H1 (cell line): ENCODE measurements around the gene GZMM. TPM values are rescaled to one million over a fixed set of nuclear protein-coding genes. Genes with fewer than 3 reads are reported as not detected.

ENCODE experiments used
- CTCF ChIA-PET: fragments of 300-600 bp; sonication (Branson Sonifier 250); formaldehyde crosslinking; loops from one replicate; lab custom pipeline; 2021; ENCODE audit not compliant: partially characterized antibody; lab: Charles Lee
- POLR2A ChIA-PET: fragments of 300-600 bp; sonication (Branson Sonifier 250); formaldehyde crosslinking; loops from one replicate; lab custom pipeline; 2021; ENCODE audit warnings: inconsistent platforms; ENCODE audit not compliant: partially characterized antibody; lab: Charles Lee
- DNase-seq, 2 experiments: peaks; one replicate each; pipeline versions ENCODE4 v3.0.0 to v3.0.0-alpha.2; 2010 to 2022; ENCODE audit warnings: low spot score in 2 of 2, low read depth in 1 of 2, mixed read lengths in 1 of 2
- FAIRE-seq: peaks from 2 replicates; lab custom pipeline; 2011; peaks lifted over from hg19 to GRCh38; lab: Jason Lieb, UNC
- H2AFZ ChIP-seq: 2 replicates; pipeline ENCODE4 v1.8.1; 2012; ENCODE audit warnings: low read length, inconsistent platforms
- H2AK5ac ChIP-seq: 2 replicates; pipeline ENCODE4 v1.6.1; 2013; ENCODE audit warnings: low read depth, low read length
- H2BK120ac ChIP-seq: replicated peaks from 2 replicates; pipeline ENCODE3; 2013; ENCODE audit warnings: low read depth, low read length, inconsistent platforms
- H2BK12ac ChIP-seq: 2 replicates; pipeline ENCODE4 v1.6.1; 2013; ENCODE audit warnings: low read depth, low read length
- H2BK15ac ChIP-seq: 2 replicates; pipeline ENCODE4 v1.6.1; 2013; ENCODE audit warnings: low read length
- H2BK20ac ChIP-seq: 2 replicates; pipeline ENCODE4 v1.6.1; 2013; ENCODE audit warnings: low read length
- H2BK5ac ChIP-seq: 2 replicates; pipeline ENCODE4 v1.6.1; 2013; ENCODE audit warnings: low read depth, low read length
- H3K14ac ChIP-seq: 2 replicates; pipeline ENCODE4 v1.6.1; 2013; ENCODE audit warnings: inconsistent platforms; ENCODE audit not compliant: insufficient read length
- H3K18ac ChIP-seq: 2 replicates; pipeline ENCODE4 v1.6.1; 2013; ENCODE audit warnings: low read length; ENCODE audit errors: extremely low read depth
- H3K23ac ChIP-seq: 2 replicates; pipeline ENCODE4 v1.6.1; 2013; ENCODE audit warnings: inconsistent platforms; ENCODE audit not compliant: insufficient read length
- H3K23me2 ChIP-seq: 2 replicates; pipeline ENCODE4 v1.6.1; 2013; ENCODE audit warnings: low read depth, low read length
- H3K27ac ChIP-seq: 2 replicates; pipeline ENCODE4 v1.6.1; 2011; ENCODE audit warnings: low read depth, low read length, inconsistent platforms
- H3K27me3 ChIP-seq, 4 experiments: replicated peaks in 1 of 4; 1 replicate in 1 of 4; 2 replicates in 3 of 4; pipeline versions ENCODE4 v1.6.1 to v1.8.1; 2011 to 2013; ENCODE audit warnings: low read length in 3 of 4, mild to moderate bottlenecking in 3 of 4, inconsistent platforms in 2 of 4, mixed read lengths in 2 of 4, moderate library complexity in 1 of 4; ENCODE audit not compliant: control insufficient read depth in 3 of 4, insufficient read depth in 3 of 4; ENCODE audit errors: extremely low read depth in 1 of 4
- H3K36me3 ChIP-seq, 4 experiments: 2 replicates each; pipeline versions ENCODE4 v1.6.1 to v1.8.1; 2011 to 2013; ENCODE audit warnings: mild to moderate bottlenecking in 4 of 4, low read length in 3 of 4, moderate library complexity in 2 of 4, control low read depth in 1 of 4, inconsistent platforms in 1 of 4; ENCODE audit not compliant: insufficient read depth in 4 of 4, control insufficient read depth in 2 of 4
- H3K4ac ChIP-seq: replicated peaks from 2 replicates; pipeline ENCODE3; 2013; ENCODE audit warnings: low read length, low read depth, mixed read lengths, inconsistent platforms; ENCODE audit not compliant: insufficient read length
- H3K4me1 ChIP-seq, 4 experiments: replicated peaks in 1 of 4; 1 replicate in 1 of 4; 2 replicates in 3 of 4; pipeline versions ENCODE4 v1.6.1 to v1.8.1; 2011 to 2013; ENCODE audit warnings: low read length in 3 of 4, inconsistent platforms in 2 of 4, mixed read lengths in 1 of 4; ENCODE audit not compliant: insufficient read depth in 4 of 4, control insufficient read depth in 3 of 4
- H3K4me2 ChIP-seq, 2 experiments: 2 replicates each; pipeline versions ENCODE4 v1.6.1 to v1.8.1; 2011 to 2013; ENCODE audit warnings: low read depth in 2 of 2, low read length in 2 of 2, control low read depth in 1 of 2, inconsistent platforms in 1 of 2, mild to moderate bottlenecking in 1 of 2; ENCODE audit not compliant: insufficient read depth in 1 of 2
- H3K4me3 ChIP-seq, 4 experiments: fragments of 200-600, 300-600 bp in 1 of 4; sonication (generic), shearing (Covaris generic), sonication (Bioruptor Twin) in 1 of 4; 2 replicates each; pipeline versions ENCODE4 v1.5.1 to v1.8.1; 2011 to 2016; ENCODE audit warnings: low read length in 4 of 4, low read depth in 3 of 4, control low read depth in 2 of 4, inconsistent platforms in 2 of 4, mild to moderate bottlenecking in 2 of 4, mixed read lengths in 1 of 4, moderate library complexity in 1 of 4; ENCODE audit not compliant: insufficient read depth in 2 of 4; ENCODE audit errors: extremely low read depth in 1 of 4
- H3K56ac ChIP-seq: replicated peaks from 2 replicates; pipeline ENCODE3; 2013; ENCODE audit warnings: low read depth, mild to moderate bottlenecking, mixed read lengths, low read length, inconsistent platforms; ENCODE audit not compliant: insufficient read length
- H3K79me1 ChIP-seq: 2 replicates; pipeline ENCODE4 v1.6.1; 2013; ENCODE audit warnings: low read depth, low read length, control low read depth
- H3K79me2 ChIP-seq, 2 experiments: 2 replicates each; pipeline versions ENCODE4 v1.6.1 to v1.8.1; 2012 to 2013; ENCODE audit warnings: low read length in 2 of 2, mild to moderate bottlenecking in 2 of 2, inconsistent platforms in 1 of 2; ENCODE audit not compliant: insufficient read depth in 2 of 2, control insufficient read depth in 1 of 2
- H3K9ac ChIP-seq, 4 experiments: replicated peaks in 1 of 4; 1 replicate in 1 of 4; 2 replicates in 3 of 4; pipeline versions ENCODE4 v1.6.1 to v1.8.1; 2011 to 2013; ENCODE audit warnings: low read depth in 3 of 4, low read length in 3 of 4, control low read depth in 2 of 4, mild to moderate bottlenecking in 2 of 4, moderate library complexity in 2 of 4, inconsistent platforms in 1 of 4; ENCODE audit errors: extremely low read depth in 1 of 4
- H3K9me3 ChIP-seq, 2 experiments: 2 replicates each; pipeline versions ENCODE4 v1.6.1 to v1.8.1; 2012 to 2013; ENCODE audit warnings: mild to moderate bottlenecking in 2 of 2, moderate library complexity in 2 of 2, control low read depth in 1 of 2, inconsistent platforms in 1 of 2, low read depth in 1 of 2, low read length in 1 of 2, mixed read lengths in 1 of 2; ENCODE audit not compliant: insufficient read depth in 2 of 2
- H4K20me1 ChIP-seq, 2 experiments: replicated peaks in 1 of 2; 2 replicates each; pipeline versions ENCODE3 to v1.8.1; 2011 to 2013; ENCODE audit warnings: inconsistent platforms in 2 of 2, low read length in 2 of 2, mild to moderate bottlenecking in 1 of 2; ENCODE audit not compliant: insufficient read depth in 2 of 2, control insufficient read depth in 1 of 2
- H4K5ac ChIP-seq: 2 replicates; pipeline ENCODE4 v1.6.1; 2013; ENCODE audit warnings: low read length, low read depth, mixed read lengths, inconsistent platforms; ENCODE audit not compliant: insufficient read length
- H4K8ac ChIP-seq: 2 replicates; pipeline ENCODE4 v1.8.0; 2013; ENCODE audit warnings: mild to moderate bottlenecking, moderate library complexity, low read length, inconsistent platforms; ENCODE audit not compliant: insufficient read depth; ENCODE audit errors: extremely low read depth
- H4K91ac ChIP-seq: replicated peaks from 2 replicates; pipeline ENCODE3; 2013; ENCODE audit warnings: low read length, mixed read lengths, inconsistent platforms; ENCODE audit not compliant: insufficient read length
- CBX8 ChIP-seq: fragments of 300-800, 300-1000 bp; sonication (generic); IDR thresholded peaks from 2 replicates; pipeline ENCODE4 v1.7.1; 2016; ENCODE audit warnings: low read depth, low read length, borderline replicate concordance
- CHD2 ChIP-seq: IDR thresholded peaks from 2 replicates; pipeline ENCODE4 v1.6.1; 2012; ENCODE audit warnings: low read length, improper control_type of control experiment
- E2F6 ChIP-seq: IDR thresholded peaks from 2 replicates; pipeline ENCODE4 v1.6.1; 2012; ENCODE audit warnings: inconsistent platforms
- HDAC2 ChIP-seq, 2 experiments: fragments of 300-600 bp in 1 of 2; sonication (generic) in 1 of 2; IDR thresholded peaks; 2 replicates each; pipeline ENCODE4 v1.6.1; 2011 to 2012; ENCODE audit warnings: low read depth in 2 of 2, low read length in 2 of 2, mild to moderate bottlenecking in 2 of 2, moderate library complexity in 2 of 2, borderline replicate concordance in 1 of 2, inconsistent platforms in 1 of 2
- JUND ChIP-seq: IDR thresholded peaks from 2 replicates; pipeline ENCODE4 v1.6.1; 2011; ENCODE audit warnings: mild to moderate bottlenecking, improper control_type of control experiment, low read length
- NANOG ChIP-seq: IDR thresholded peaks from 2 replicates; pipeline ENCODE4 v1.6.1; 2011; ENCODE audit warnings: low read length, low read depth, mild to moderate bottlenecking, inconsistent platforms; ENCODE audit not compliant: insufficient read depth, poor library complexity, severe bottlenecking
- NRF1 ChIP-seq: IDR thresholded peaks from 2 replicates; pipeline ENCODE4 v1.6.1; 2011; ENCODE audit warnings: mild to moderate bottlenecking, low read depth, low read length, improper control_type of control experiment
- POU5F1 ChIP-seq: IDR thresholded peaks from 2 replicates; pipeline ENCODE4 v1.6.1; 2011; ENCODE audit warnings: low read depth, mild to moderate bottlenecking, low read length, moderate library complexity
- RAD21 ChIP-seq, 2 experiments: IDR thresholded peaks in 1 of 2; conservative IDR thresholded peaks in 1 of 2; 2 replicates each; pipeline ENCODE4 v1.6.1; 2011; ENCODE audit warnings: low read depth in 2 of 2, low read length in 2 of 2, improper control_type of control experiment in 1 of 2, inconsistent platforms in 1 of 2, mild to moderate bottlenecking in 1 of 2, moderate library complexity in 1 of 2
- RNF2 ChIP-seq: fragments of 200-900, 300-1000 bp; sonication (generic); IDR thresholded peaks from 2 replicates; pipeline ENCODE4 v1.7.1; 2016; ENCODE audit warnings: borderline replicate concordance, low read depth, mild to moderate bottlenecking, antibody characterized with exemption, low read length; ENCODE audit not compliant: poor library complexity, severe bottlenecking; ENCODE audit errors: missing control alignments
- SRF ChIP-seq: IDR thresholded peaks from 2 replicates; pipeline ENCODE4 v1.6.1; 2011; ENCODE audit warnings: mild to moderate bottlenecking, low read depth, low read length, moderate library complexity
- WGBS, 2 experiments: shearing (Covaris generic) in 1 of 2; methylation state at CpG; one replicate each; pipeline versions ENCODE4 v1.1.6 to v1.1.7; 2013 to 2015; ENCODE audit warnings: low lambda C conversion rate in 2 of 2, mixed read lengths in 2 of 2, inconsistent platforms in 1 of 2, low coverage in 1 of 2, missing lambda C conversion rate in 1 of 2; ENCODE audit not compliant: insufficient replicate concordance in 2 of 2, insufficient coverage in 1 of 2, insufficient read length in 1 of 2; ENCODE audit errors: extremely low coverage in 1 of 2, missing lambda C conversion rate in 1 of 2; 5-methylcytosine and 5-hydroxymethylcytosine counted together
- polyA plus RNA-seq, 7 experiments: library from polyadenylated mRNA; depleted of rRNA in 3 of 7; stranded (reverse) in 5 of 7; unstranded in 2 of 7; fragments of >200 nt in 5 of 7; fragments of 200-250 nt in 2 of 7; gene quantifications; 1 replicate in 5 of 7; 2 replicates in 1 of 7; 4 replicates in 1 of 7; pipeline versions ENCODE4 v1.2.1 to v1.2.3, GENCODE V29; 2011 to 2013; ENCODE audit warnings: missing spikeins in 2 of 7, mixed read lengths in 2 of 7
- total RNA-seq: library from RNA; stranded (reverse); fragmentation: NEBNext Ultra II Directional; extraction: Animal tissue kit (Norgen Biotek cat#: 25700); gene quantifications from 2 replicates; pipeline ENCODE4 v1.2.1, GENCODE V29; 2021

GZMM gene
- total and polyA plus RNA-seq, 2 of the 8 experiments (the other 6 are each of a cell fraction or from before 2014, with no cell fraction given), result 0.09 to 0.32 TPM

GRCh38 chr19:558770-559439 lies 15.1 kb downstream of the GZMM start:
- no peak overlapping the region for H4K8ac ChIP-seq
- no peak for FAIRE-seq
- H3K4ac ChIP-seq, result no peak overlapping the region
- no peak for TF ChIP-seq JUND
- no peak for TF ChIP-seq NRF1
- no peak for TF ChIP-seq RAD21 (IDR thresholded peaks at IDR 0.05 in 1 of 2, conservative IDR thresholded peaks at IDR 0.05 in 1 of 2; ENCODE audit: low read depth in 2 of 2, low read length in 2 of 2)
- TF ChIP-seq HDAC2 (IDR thresholded peaks at IDR 0.05; ENCODE audit: borderline replicate concordance in 1 of 2, low read depth in 2 of 2, low read length in 2 of 2), result no peak
- TF ChIP-seq SRF, result no peak
- no peak for TF ChIP-seq E2F6
- TF ChIP-seq CBX8, result no peak
- no peak for TF ChIP-seq NANOG
- no peak for TF ChIP-seq CHD2
- no peak for TF ChIP-seq RNF2
- TF ChIP-seq POU5F1, result no peak
- TF ChIP-seq, all 59 proteins: peak for 0
- ChIA-PET POLR2A (interaction anchor here (0.6 to 7.1 kb wide), 8 partner anchors 9 to 40 kb away, joined by 3 to 38 read pairs (median 4); partner anchors contain the start of gene BSG), CTCF (interaction anchor here (0.5 to 1.0 kb wide), 2 partner anchors 13 to 29 kb away, joined by 3 to 4 read pairs; no protein-coding TSS in a partner anchor)
- no peaks in the 10 kb centered on the region; a peak in 1 of 4 replicates for H3K9me3 ChIP-seq
- no peaks in the 10 kb centered on the region for H3K36me3 ChIP-seq
- H2AFZ ChIP-seq, result no peak overlapping the region
- H3K56ac ChIP-seq, result no peak overlapping the region
- no peak overlapping the region for H3K27ac ChIP-seq
- no peak overlapping the region for H3K9ac ChIP-seq
- H4K20me1 ChIP-seq, result peaks cover 0 to 2% of the 10 kb centered on the region in 2 experiments
- H3K4me1 ChIP-seq, result peaks cover 0 to 2% (median under 1%) of the 10 kb centered on the region in 4 experiments; a peak in 4 of 7 replicates
- H2BK5ac ChIP-seq, result no peak overlapping the region
- no peak overlapping the region for H2AK5ac ChIP-seq
- no peak overlapping the region for H2BK120ac ChIP-seq
- H3K79me1 ChIP-seq, result no peaks in the 10 kb centered on the region
- H2BK12ac ChIP-seq, result no peak overlapping the region
- H2BK20ac ChIP-seq, result no peak overlapping the region
- no peak overlapping the region for H3K4me3 ChIP-seq
- no peak overlapping the region for H3K4me2 ChIP-seq
- H3K27me3 ChIP-seq, result no peaks in the 10 kb centered on the region
- no peak overlapping the region for H2BK15ac ChIP-seq
- no peak overlapping the region for H4K5ac ChIP-seq
- DNase-seq, result no peak
- H3K23ac ChIP-seq, result no peak overlapping the region
- no peak overlapping the region for H3K14ac ChIP-seq
- no peaks in the 10 kb centered on the region for H3K79me2 ChIP-seq
- H3K18ac ChIP-seq, result no peak overlapping the region
- WGBS, 2 experiments, result 87% methylated on average over 13 of the region's 21 CpGs; no CpG with 5 or more reads in 1 of the 2 experiments
- H3K23me2 ChIP-seq, result no peaks in the 10 kb centered on the region; the same call in 1 of the 2 replicates
- H4K91ac ChIP-seq, result no peak overlapping the region
